NCI-H460 (cell line): ENCODE measurements around the gene RANBP6. TPM values are rescaled to one million over a fixed set of nuclear protein-coding genes. Genes with fewer than 3 reads are reported as not detected.
"Not testable (repeated sequence)": the region's sequence is repeated elsewhere in the genome, so short reads cannot be mapped to it uniquely, and the experiment has no call there.

ENCODE experiments used
- DNase-seq: peaks from one replicate; pipeline ENCODE4 v3.0.0-alpha.2; 2016; ENCODE audit warnings: low read depth; ENCODE audit errors: extremely low read depth
- polyA plus RNA-seq: library from polyadenylated mRNA; depleted of rRNA; stranded (reverse); fragments of >200 nt; gene quantifications from 2 replicates; pipeline ENCODE4 v1.2.3, GENCODE V29; 2014; cell fraction: nucleus; rRNA removed
- total RNA-seq: library from RNA; depleted of rRNA; stranded (reverse); fragments of >200 nt; shearing (Covaris generic); gene quantifications from 2 replicates; pipeline ENCODE4 v1.2.3, GENCODE V29; 2014; rRNA removed

RANBP6 gene
- 14.5 and 16.0 TPM in 2 replicates for total RNA-seq
- 23.1 and 30.6 TPM in 2 replicates for polyA plus RNA-seq

GRCh38 chr9:6015278-6016157 is at the start of gene RANBP6:
RANBP6 (minus strand) TSS chr9:6015624; CDS start chr9:6015607, 17 bp downstream.
- peak; percentile 75 for DNase-seq

GRCh38 chr9:6063146-6063545 is 47.7 kb upstream of the RANBP6 start:
- not testable (repeated sequence) for DNase-seq

DNA sequence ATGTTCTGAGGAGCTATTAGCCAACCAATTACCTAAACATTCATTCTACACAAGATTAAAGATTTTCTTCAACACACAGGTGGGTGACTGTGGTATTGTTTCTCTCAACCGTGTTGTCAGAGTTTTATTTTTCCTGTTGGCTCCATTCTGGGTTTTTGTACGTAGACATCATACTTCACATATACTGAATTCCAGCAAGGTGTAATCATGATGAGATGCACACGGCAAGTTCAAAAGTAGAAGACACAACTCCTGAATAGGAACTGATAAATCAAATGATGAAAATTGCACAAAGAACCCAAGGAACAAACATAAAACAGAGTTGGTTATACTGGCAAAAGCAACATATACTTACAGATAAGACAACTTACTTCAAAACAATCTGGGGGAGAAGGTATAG is 40.2 kb upstream of the RANBP6 start:
- no peak for DNase-seq

- DNase-seq, result peak; percentile 68
Measured at GRCh38 chr9:6055216-6055615, 39.8 kb upstream of the RANBP6 start.

GRCh38 chr9:6054280-6055099 is 39.1 kb upstream of the RANBP6 start:
- peak; percentile 56 for DNase-seq

DNA sequence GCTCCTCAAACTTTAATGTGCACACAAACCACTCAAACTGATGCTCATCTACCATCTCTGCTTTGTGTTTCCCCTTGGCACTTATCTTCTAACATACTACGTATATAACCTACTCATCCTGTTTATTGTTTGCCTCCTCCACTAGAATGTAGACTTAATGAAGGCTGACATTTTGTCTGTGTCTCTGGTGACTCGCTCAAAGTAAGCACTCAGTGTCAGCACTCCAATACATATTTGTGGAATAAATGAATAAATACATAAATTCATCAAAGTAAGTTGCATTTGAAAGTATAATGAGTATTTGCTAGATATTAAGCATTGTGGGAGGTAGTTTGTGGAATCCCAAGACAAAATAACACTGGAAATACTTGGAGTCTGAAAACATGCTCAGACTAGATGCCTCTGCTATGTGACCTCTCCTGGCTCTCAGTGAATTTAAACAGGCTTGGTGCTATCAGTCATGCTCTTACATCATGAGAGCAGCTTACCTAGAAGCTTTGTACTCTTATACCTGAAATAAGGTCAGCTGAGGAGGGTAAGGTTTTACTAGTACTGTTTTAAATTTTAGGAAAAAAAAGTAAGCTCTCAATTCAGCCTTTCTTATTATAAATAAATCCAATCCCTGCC is 37.0 kb upstream of the RANBP6 start:
- DNase-seq, result no peak

DNA sequence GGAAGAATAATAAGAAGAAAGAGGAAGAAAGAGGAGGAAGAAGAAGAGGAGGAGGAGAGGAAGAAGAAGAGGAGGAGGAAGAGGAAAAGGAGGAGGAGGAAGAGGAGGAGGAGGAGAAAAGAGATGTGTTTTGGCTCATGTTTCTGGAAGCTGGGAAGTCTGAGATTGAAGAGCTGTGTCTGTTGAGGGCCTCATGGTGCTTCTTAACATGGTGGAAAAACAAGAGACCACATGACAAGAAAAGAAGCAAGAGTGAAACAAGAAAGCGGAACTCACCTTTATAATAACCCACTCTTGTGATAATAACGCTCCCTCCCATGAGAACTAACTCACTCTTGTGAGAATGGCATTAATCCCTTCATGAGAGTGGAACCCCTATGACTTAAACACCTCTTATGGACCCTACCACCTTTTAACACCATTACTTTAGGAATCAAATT is 36.1 kb upstream of the RANBP6 start:
- DNase-seq, result no peak

DNA sequence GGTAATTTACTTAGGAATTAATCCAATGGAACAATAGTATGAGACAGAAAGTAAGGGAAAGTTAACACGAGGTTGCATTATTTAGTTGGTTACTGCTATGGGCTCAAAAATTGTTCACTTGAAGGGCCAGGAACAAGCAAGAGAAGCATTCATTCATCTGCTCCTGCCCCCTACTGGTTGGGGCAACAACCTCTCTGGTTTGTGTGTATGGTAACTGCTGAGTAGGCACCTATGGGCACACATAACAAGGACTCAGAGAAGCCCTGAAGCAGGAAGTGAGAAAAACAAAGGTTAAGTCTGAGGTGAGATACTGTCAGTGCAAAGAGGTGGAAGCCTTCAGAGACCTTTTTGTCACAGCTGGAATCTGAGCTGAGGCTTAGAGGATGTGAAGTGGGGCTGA is 34.4 kb upstream of the RANBP6 start:
- no peak for DNase-seq

- DNase-seq, result no peak
Measured at GRCh38 chr9:6048039-6048438, 32.6 kb upstream of the RANBP6 start.

- DNase-seq, result no peak
Measured at GRCh38 chr9:6047020-6047419, 31.6 kb upstream of the RANBP6 start.

DNA sequence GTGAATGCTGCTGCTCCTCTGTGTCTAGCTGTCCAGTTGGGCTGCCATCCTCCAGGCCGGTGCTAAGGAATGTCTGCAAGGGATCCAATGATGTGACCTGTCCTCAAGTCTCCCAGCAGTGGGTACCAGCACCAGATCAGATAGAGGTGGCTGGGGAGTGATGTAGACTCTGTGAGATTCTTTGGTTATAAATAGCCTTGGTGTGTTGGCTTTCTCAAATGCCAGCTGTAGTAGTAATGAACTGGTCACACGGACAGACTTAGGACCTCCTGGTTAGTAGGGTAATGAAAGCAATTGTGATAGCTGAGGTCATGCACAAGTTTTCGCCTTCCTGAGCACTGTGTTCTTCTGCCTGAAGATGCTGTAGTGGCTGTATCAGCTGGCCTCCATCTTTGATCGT is 29.9 kb upstream of the RANBP6 start:
- no peak for DNase-seq

DNA sequence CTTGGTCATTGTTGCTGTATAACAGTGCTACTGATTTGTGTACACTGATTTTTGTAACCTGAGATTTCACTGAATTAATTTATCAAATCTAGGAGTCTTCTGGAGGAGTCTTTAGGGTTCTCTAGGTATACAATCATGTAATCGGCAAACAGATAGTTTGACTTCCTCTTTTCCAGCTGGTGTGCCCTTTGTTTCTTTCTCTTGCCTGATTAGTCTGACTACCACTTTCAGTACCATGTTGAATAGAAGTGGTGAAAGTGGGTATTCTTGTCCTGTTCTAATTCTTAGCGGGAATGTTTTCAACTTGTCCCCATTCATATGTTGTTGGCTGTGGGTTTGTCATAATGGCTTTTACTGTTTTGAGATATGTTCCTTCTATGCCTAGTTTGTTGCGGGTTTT is 24.7 kb upstream of the RANBP6 start:
- no peak for DNase-seq

DNA sequence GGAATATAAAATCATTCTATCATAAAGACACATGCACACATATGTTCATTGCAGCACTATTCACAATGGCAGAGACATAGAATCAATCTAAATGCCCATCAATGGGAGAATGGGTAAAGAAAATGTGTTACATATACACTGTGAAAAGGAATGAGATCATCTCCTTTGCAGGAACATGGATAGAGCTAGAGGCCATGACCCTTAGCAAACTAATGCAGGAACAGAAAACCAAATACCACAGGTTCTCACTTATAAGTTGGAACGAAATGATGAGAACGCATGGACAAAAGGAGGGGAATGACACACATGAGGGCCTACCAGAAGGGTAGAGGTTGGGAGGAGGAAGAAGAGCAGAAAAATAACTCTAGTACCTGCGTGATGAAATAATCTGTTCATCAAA is 21.0 kb upstream of the RANBP6 start:
- no peak for DNase-seq

DNA sequence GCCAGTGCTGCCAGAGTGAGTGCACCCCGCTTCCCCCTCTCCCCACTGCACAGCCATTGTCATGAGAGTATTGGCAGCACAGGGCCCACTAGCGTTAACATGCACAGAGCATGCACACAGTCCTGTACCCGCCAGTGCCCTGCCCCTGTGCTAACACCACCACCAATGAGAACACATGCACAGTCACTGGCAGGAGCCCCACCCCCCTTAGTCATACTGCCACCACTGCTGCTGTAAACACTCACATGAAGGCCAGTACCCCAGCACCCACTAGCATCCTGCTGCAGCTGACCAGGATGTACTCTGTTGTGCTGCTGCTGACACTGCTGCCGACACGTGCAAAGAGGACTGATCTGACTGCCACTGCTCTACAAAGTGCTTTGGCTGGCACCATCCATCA is 19.5 kb upstream of the RANBP6 start:
- no peak for DNase-seq

DNA sequence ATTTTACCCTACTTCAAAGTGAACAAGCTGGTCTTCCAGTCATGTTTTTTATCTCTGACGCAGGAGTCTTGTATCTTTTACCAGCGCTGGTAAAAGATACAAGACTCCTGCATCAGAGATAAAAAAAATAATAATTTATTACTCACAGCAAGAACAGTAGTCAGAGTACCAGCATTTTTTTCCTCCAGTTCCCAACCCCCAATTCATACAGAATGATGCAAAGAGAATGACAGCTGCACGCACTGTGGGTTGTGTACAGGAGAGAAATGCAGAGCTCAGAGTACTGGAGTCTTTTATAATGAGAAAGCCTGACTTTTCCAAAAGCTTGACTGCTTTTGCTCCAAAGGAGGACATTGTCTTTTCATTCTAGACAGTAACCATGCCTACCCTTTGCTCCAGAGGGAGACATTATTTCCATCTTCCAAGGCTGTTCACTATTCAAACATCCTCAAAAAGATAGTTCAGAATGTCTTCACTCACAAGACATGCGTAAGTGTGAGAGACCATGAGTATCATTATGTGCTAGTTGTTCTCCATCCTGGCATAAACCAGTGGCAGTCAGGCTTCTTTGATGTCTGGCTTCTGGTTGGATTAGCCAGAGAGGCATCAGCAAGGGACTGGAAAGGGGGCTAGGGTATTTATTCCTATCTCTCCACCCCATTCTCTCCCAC is 14.3 kb upstream of the RANBP6 start:
- no peak for DNase-seq

- no peak for DNase-seq
Measured at GRCh38 chr9:6024035-6024554, 8.7 kb upstream of the RANBP6 start.

DNA sequence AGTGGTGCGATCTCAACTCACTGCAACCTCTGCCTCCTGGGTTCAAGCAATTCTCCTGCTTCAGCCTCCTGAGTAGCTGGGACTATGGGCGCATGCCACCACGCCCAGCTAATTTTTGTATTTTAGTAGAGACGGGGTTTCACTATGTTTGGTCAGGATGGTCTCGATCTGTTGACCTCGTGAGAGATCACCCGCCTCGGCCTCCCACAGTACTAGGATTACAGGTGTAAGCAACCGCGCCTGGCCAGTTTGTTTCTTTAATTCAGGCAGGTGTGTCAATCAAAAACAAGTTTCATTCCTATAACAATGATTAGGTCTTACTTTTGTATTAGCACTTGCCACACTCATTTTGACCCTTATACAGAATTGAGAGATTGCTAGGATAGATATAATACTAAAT is 1.6 kb upstream of the RANBP6 start:
- not testable (repeated sequence) for DNase-seq

- DNase-seq, result no peak
Measured at GRCh38 chr9:6014670-6015270, 654 bp downstream of the RANBP6 start.

- DNase-seq, result peak; percentile 96
Measured at GRCh38 chr9:6008169-6008979, 7.0 kb downstream of the RANBP6 start.
